RWPE2 (cell line): ENCODE data around the gene XIST.
"Not testable (repeated sequence)": the region's sequence is repeated elsewhere in the genome, so short reads cannot be mapped to it uniquely, and the experiment has no call there.

Experiments
- ATAC-seq: fragments of 200-7000 bp; cut with Tn5 transposase; 3 replicates; pipeline ENCODE4 v1.9.1; 2021; ENCODE audit warnings: low read depth
- DNase-seq: peaks from one replicate; pipeline ENCODE4 v3.0.0-alpha.2; 2020; ENCODE audit warnings: low spot score
- H3K27ac ChIP-seq: fragments of 450-650 bp; 2 replicates; pipeline ENCODE4 v1.5.1; 2017; ENCODE audit warnings: mild to moderate bottlenecking; ENCODE audit not compliant: poor library complexity, severe bottlenecking
- H3K27me3 ChIP-seq: fragments of 250-450 bp; sonication (Bioruptor Pico); 2 replicates; pipeline ENCODE4 v1.5.1; 2021; ENCODE audit warnings: mild to moderate bottlenecking, moderate library complexity; ENCODE audit not compliant: insufficient read depth, poor library complexity, severe bottlenecking
- H3K36me3 ChIP-seq: fragments of 250-450 bp; sonication (Bioruptor Pico); 2 replicates; pipeline ENCODE4 v1.5.1; 2020; ENCODE audit warnings: low read depth, mild to moderate bottlenecking, moderate library complexity
- H3K4me1 ChIP-seq: fragments of 250-450 bp; sonication (Bioruptor Pico); 2 replicates; pipeline ENCODE4 v1.5.1; 2021; ENCODE audit warnings: mild to moderate bottlenecking, moderate library complexity; ENCODE audit not compliant: insufficient read depth, poor library complexity, severe bottlenecking
- H3K4me3 ChIP-seq: fragments of 250-450 bp; sonication (Bioruptor Pico); 2 replicates; pipeline ENCODE4 v1.5.1; 2021; ENCODE audit warnings: mild to moderate bottlenecking, moderate library complexity; ENCODE audit not compliant: severe bottlenecking
- H3K9me3 ChIP-seq: fragments of 250-450 bp; sonication (Bioruptor Pico); 2 replicates; pipeline ENCODE4 v1.5.1; 2021; ENCODE audit warnings: mild to moderate bottlenecking, moderate library complexity; ENCODE audit not compliant: severe bottlenecking
- CTCF ChIP-seq: fragments of 450-650 bp; IDR thresholded peaks from one replicate; pipeline ENCODE4 v1.5.1; 2017; ENCODE audit warnings: mild to moderate bottlenecking, moderate library complexity; ENCODE audit not compliant: poor library complexity, severe bottlenecking

XIST gene

GRCh38 chrX:73822775-73823174 lies 29.7 kb downstream of the XIST start:
- TF ChIP-seq CTCF: no peak
- ATAC-seq (no peak), DNase-seq (no peak)
- Histone ChIP-seq H3K4me1 (no peaks in the 10 kb centered on the region), H3K27ac (no peak overlapping the region), H3K36me3 (no peaks in the 10 kb centered on the region), H3K27me3 (no peaks in the 10 kb centered on the region), H3K9me3 (no peaks in the 10 kb centered on the region), H3K4me3 (no peak overlapping the region)

GRCh38 chrX:73821921-73822559 lies 30.5 kb downstream of the XIST start:
- DNase-seq (no peak), ATAC-seq (no peak)
- Histone ChIP-seq H3K4me1 (no peaks in the 10 kb centered on the region), H3K27ac (no peak overlapping the region), H3K4me3 (no peak overlapping the region), H3K9me3 (no peaks in the 10 kb centered on the region), H3K27me3 (no peaks in the 10 kb centered on the region), H3K36me3 (no peaks in the 10 kb centered on the region)
- TF ChIP-seq CTCF: no peak

- not testable (repeated sequence) for H3K36me3 ChIP-seq, H3K4me1 ChIP-seq, DNase-seq, ATAC-seq, H3K27ac ChIP-seq, H3K27me3 ChIP-seq, H3K4me3 ChIP-seq, H3K9me3 ChIP-seq
Measured at GRCh38 chrX:73819864-73820558, 32.5 kb downstream of the XIST start.

- H3K4me3 ChIP-seq: no peak overlapping the region
- ATAC-seq: no peak
- H3K27me3 ChIP-seq: no peaks in the 10 kb centered on the region
- no peaks in the 10 kb centered on the region for H3K36me3 ChIP-seq
- H3K4me1 ChIP-seq: no peaks in the 10 kb centered on the region
- H3K9me3 ChIP-seq: no peaks in the 10 kb centered on the region
- TF ChIP-seq CTCF: no peak
- no peak for DNase-seq
- no peak overlapping the region for H3K27ac ChIP-seq
Measured at GRCh38 chrX:73818200-73819116, 34.1 kb downstream of the XIST start.

- DNase-seq (no peak), ATAC-seq (no peak)
- no peaks in the 10 kb centered on the region for H3K36me3 ChIP-seq
- no peak for TF ChIP-seq CTCF
- no peak overlapping the region for H3K4me3 ChIP-seq
- no peak overlapping the region for H3K27ac ChIP-seq
- no peaks in the 10 kb centered on the region for H3K9me3 ChIP-seq
- no peaks in the 10 kb centered on the region for H3K27me3 ChIP-seq
- H3K4me1 ChIP-seq: no peaks in the 10 kb centered on the region
Measured at GRCh38 chrX:73817393-73818199, 34.9 kb downstream of the XIST start.
